ENCODE measurements around the gene NTRK3.

- TF ChIP-seq, protein P1, sequence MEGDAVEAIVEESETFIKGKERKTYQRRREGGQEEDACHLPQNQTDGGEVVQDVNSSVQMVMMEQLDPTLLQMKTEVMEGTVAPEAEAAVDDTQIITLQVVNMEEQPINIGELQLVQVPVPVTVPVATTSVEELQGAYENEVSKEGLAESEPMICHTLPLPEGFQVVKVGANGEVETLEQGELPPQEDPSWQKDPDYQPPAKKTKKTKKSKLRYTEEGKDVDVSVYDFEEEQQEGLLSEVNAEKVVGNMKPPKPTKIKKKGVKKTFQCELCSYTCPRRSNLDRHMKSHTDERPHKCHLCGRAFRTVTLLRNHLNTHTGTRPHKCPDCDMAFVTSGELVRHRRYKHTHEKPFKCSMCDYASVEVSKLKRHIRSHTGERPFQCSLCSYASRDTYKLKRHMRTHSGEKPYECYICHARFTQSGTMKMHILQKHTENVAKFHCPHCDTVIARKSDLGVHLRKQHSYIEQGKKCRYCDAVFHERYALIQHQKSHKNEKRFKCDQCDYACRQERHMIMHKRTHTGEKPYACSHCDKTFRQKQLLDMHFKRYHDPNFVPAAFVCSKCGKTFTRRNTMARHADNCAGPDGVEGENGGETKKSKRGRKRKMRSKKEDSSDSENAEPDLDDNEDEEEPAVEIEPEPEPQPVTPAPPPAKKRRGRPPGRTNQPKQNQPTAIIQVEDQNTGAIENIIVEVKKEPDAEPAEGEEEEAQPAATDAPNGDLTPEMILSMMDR (conservative IDR thresholded peaks at IDR 0.05 in 1 of 2, IDR thresholded peaks at IDR 0.05 in 1 of 2; ENCODE audit: extremely low read depth in 1 of 2, insufficient read depth in 1 of 2, low read depth in 1 of 2, low read length in 2 of 2), result no peak
- TF ChIP-seq EZH2 (IDR thresholded peaks at IDR 0.05; ENCODE audit: borderline replicate concordance, low read length), result no peak
Observed at GRCh38 chr15:87962428-87962827, 294.1 kb downstream of the NTRK3 start.
